ENCODE data around the gene MAGI2. TPM values are rescaled to one million over a fixed set of nuclear protein-coding genes. Genes with fewer than 3 reads are reported as not detected.
"Not testable (repeated sequence)": the region's sequence is repeated elsewhere in the genome, so short reads cannot be mapped to it uniquely, and the experiment has no call there.

Gene MAGI2
- total RNA-seq, 1 experiment from 2014 or later, result 0.84 TPM

- in situ Hi-C loops (cut with HindIII; ENCODE audit: low pct_unique_long_range_greater_than_20kb, low sequenced_read_pairs), result no loop called here
- no peak for DNase-seq (ENCODE audit: low read depth)
These were observed 393.0 kb downstream of the MAGI2 start for GRCh38 chr7:79060498-79060897.

GRCh38 chr7:79055722-79056415 is 397.6 kb downstream of the MAGI2 start:
- no peak for DNase-seq (ENCODE audit: low read depth)
- in situ Hi-C loops (cut with HindIII; ENCODE audit: low pct_unique_long_range_greater_than_20kb, low sequenced_read_pairs), result no loop called here

GRCh38 chr7:79051915-79052314 is 401.6 kb downstream of the MAGI2 start:
- in situ Hi-C loops (cut with HindIII; ENCODE audit: low pct_unique_long_range_greater_than_20kb, low sequenced_read_pairs), result no loop called here
- DNase-seq (ENCODE audit: low read depth), result no peak

- in situ Hi-C loops (cut with HindIII; ENCODE audit: low pct_unique_long_range_greater_than_20kb, low sequenced_read_pairs), result no loop called here
- DNase-seq (ENCODE audit: low read depth), result no peak
These were observed 402.9 kb downstream of the MAGI2 start for GRCh38 chr7:79050603-79051002.

DNA sequence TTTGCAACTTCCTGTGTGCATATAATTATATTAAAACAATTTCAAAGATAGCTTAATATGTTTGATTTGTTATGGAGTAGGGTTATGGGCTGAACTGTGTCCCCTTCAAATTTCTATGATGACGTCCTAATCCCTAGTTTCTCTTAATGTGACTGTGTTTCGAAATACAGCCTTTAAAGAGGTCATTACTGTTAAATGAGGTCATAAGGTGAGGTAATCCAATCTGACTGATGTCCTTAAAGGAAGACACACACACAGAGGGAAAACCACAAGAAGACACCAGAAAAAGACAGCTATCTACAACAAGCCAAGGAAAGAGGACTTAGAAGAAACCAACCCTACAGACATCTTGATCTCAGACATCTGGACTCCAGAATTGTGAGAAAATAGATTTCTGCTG is 407.4 kb downstream of the MAGI2 start:
- in situ Hi-C loops (cut with HindIII; ENCODE audit: low pct_unique_long_range_greater_than_20kb, low sequenced_read_pairs), result no loop called here
- DNase-seq (ENCODE audit: low read depth), result no peak

- no peak for DNase-seq (ENCODE audit: low read depth)
- in situ Hi-C loops (cut with HindIII; ENCODE audit: low pct_unique_long_range_greater_than_20kb, low sequenced_read_pairs), result no loop called here
These were observed 416.5 kb downstream of the MAGI2 start for GRCh38 chr7:79037001-79037400.

DNA sequence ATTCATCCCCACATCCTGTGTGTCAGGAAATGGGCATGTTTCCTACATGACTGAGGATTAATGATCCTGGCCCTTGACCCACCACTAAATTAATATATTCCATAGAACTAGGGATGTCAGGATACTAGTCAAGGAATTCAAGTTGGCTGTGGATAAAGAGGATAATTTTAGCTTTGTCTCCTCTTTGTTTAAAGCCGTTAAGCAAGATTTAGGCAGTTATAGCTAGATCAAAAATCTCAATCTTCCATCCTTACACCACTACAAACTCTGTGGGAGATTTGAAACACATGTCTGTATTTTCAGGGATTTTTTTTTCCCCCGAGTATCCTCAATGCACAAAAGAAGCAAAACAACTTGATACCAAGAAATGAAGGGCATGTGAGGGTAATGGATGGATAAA is 417.1 kb downstream of the MAGI2 start:
- in situ Hi-C loops (cut with HindIII; ENCODE audit: low pct_unique_long_range_greater_than_20kb, low sequenced_read_pairs), result no loop called here
- DNase-seq (ENCODE audit: low read depth), result no peak

DNA sequence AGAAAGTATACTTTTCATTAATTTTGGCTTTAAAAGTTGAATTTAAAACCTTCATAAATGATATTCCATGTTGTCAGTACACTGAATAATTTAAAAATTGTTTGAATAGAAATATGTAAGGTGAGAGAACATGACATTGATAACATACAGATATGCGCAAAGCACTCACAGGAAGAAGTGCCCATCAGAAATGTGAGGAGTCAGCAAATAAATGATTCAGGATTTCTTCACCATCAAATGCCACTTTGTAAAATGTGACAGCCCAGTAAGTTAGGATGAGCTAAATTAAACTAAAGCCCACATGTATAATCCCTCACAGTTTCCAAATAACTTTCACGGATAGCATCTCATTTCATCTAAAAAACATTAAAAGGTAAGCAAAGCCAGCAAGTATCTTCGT is 417.6 kb downstream of the MAGI2 start:
- in situ Hi-C loops (cut with HindIII; ENCODE audit: low pct_unique_long_range_greater_than_20kb, low sequenced_read_pairs), result no loop called here

GRCh38 chr7:79034730-79035129 is 418.7 kb downstream of the MAGI2 start:
- in situ Hi-C loops (cut with HindIII; ENCODE audit: low pct_unique_long_range_greater_than_20kb, low sequenced_read_pairs), result no loop called here

More for the DNA sequence above, 417.6 kb downstream of the MAGI2 start:
- DNase-seq (ENCODE audit: low read depth), result no peak

GRCh38 chr7:79019711-79020110 is 433.8 kb downstream of the MAGI2 start:
- DNase-seq (ENCODE audit: low read depth); in situ Hi-C loops (cut with HindIII; ENCODE audit: low pct_unique_long_range_greater_than_20kb, low sequenced_read_pairs): not testable (repeated sequence)

More at GRCh38 chr7:79034730-79035129, 418.7 kb downstream of the MAGI2 start:
- DNase-seq (ENCODE audit: low read depth), result no peak

- in situ Hi-C loops (cut with HindIII; ENCODE audit: low pct_unique_long_range_greater_than_20kb, low sequenced_read_pairs), result no loop called here
- no peak for DNase-seq (ENCODE audit: low read depth)
These were observed 441.5 kb downstream of the MAGI2 start for GRCh38 chr7:79011921-79012320.

- in situ Hi-C loops (cut with HindIII; ENCODE audit: low pct_unique_long_range_greater_than_20kb, low sequenced_read_pairs), result no loop called here
- no peak for DNase-seq (ENCODE audit: low read depth)
These were observed 443.8 kb downstream of the MAGI2 start for GRCh38 chr7:79009647-79010046.

GRCh38 chr7:79008786-79009185 is 444.7 kb downstream of the MAGI2 start:
- DNase-seq (ENCODE audit: low read depth), result no peak
- in situ Hi-C loops (cut with HindIII; ENCODE audit: low pct_unique_long_range_greater_than_20kb, low sequenced_read_pairs), result no loop called here

DNA sequence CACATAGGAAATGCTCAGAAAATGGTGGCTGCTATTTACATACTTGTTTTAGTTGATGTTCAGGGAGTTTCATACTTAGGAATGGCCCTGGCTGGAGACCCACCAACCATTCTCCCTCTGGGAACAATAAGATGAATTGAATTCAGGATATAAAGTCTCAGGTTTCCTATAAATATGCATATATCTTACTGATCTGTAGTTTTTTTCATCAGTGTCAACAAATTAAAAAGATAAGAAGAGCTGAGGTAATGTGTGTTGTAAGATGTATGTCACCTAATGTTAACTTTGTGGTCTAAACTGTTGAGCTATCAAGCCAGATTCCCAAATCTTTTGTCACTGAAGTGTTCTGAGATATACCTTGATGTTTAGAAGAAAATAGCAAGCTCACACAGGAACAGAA is 457.5 kb downstream of the MAGI2 start:
- DNase-seq (ENCODE audit: low read depth), result no peak
- in situ Hi-C loops (cut with HindIII; ENCODE audit: low pct_unique_long_range_greater_than_20kb, low sequenced_read_pairs), result no loop called here

DNA sequence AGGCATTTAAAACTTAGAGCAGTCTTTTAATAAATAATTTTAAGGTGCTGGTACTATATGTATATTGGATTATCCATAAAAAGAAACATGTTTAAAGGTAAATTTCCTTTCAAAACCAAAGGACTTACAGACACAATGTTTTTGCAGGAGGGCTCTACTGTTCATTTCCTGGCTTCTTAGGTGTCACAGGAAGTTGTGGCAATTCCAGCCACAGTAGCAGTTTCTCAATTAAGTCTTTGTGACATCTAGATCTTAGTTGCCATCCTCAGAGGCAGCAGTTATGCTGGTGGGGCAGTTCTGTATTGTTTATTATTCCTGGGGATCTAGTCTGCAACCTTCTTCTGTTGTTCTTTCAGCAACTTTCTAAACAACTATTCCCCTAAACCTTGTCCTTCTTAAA is 460.1 kb downstream of the MAGI2 start:
- in situ Hi-C loops (cut with HindIII; ENCODE audit: low pct_unique_long_range_greater_than_20kb, low sequenced_read_pairs), result no loop called here
- no peak for DNase-seq (ENCODE audit: low read depth)

DNA sequence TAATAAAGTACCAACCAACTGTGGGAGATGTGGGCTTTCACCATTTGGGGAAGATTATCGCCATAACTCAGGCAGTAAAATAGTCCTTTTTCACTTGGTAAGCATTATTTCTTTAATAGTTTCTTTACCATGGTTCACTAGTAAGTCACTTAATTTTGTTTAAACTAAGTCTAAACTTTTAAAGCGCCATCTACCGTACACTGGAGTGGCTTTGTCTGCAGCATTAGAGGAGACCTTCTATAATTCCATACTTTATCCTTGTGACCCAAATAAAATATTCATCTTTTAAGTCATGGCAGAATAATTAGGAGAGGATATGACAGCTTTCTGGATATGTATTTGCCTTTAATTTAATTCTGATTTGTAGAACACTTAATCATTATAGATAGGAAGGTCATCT is 468.0 kb downstream of the MAGI2 start:
- in situ Hi-C loops (cut with HindIII; ENCODE audit: low pct_unique_long_range_greater_than_20kb, low sequenced_read_pairs), result no loop called here
- DNase-seq (ENCODE audit: low read depth), result no peak

- in situ Hi-C loops (cut with HindIII; ENCODE audit: low pct_unique_long_range_greater_than_20kb, low sequenced_read_pairs), result no loop called here
- no peak for DNase-seq (ENCODE audit: low read depth)
These were observed 470.0 kb downstream of the MAGI2 start for GRCh38 chr7:78983483-78983882.

GRCh38 chr7:78970440-78970916 is 483.0 kb downstream of the MAGI2 start:
- in situ Hi-C loops (cut with HindIII; ENCODE audit: low pct_unique_long_range_greater_than_20kb, low sequenced_read_pairs), result no loop called here

DNA sequence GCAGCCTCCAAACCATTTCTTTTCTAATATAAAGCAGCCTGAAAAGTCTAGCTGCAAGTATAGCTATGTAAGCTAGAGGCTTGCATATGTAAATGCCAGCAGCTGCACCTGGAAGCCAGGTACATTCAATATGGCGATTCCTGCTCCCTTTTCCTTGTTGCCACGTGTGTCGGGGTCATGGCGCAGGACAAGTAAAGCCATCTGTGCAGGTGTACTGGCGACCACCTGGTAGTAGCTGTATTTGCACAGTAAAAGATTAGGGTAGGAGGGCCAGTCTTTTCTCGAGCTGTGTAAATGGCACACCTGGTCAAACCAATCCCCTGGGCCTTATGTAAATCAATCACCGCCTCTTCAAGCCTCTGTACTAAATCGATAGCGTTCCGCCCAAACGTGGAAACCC is 484.5 kb downstream of the MAGI2 start:
- in situ Hi-C loops (cut with HindIII; ENCODE audit: low pct_unique_long_range_greater_than_20kb, low sequenced_read_pairs), result no loop called here
- DNase-seq (ENCODE audit: low read depth), result no peak

More at GRCh38 chr7:78970440-78970916, 483.0 kb downstream of the MAGI2 start:
- DNase-seq (ENCODE audit: low read depth), result no peak

- DNase-seq (ENCODE audit: low read depth); in situ Hi-C loops (cut with HindIII; ENCODE audit: low pct_unique_long_range_greater_than_20kb, low sequenced_read_pairs): not testable (repeated sequence)
These were observed 485.9 kb downstream of the MAGI2 start for GRCh38 chr7:78967561-78967960.
